GM21381 (cell line): ENCODE measurements around the gene GLRX5.
"Not testable (repeated sequence)": the region's sequence is repeated elsewhere in the genome, so short reads cannot be mapped to it uniquely, and the experiment has no call there.

Experiments
- ATAC-seq: cut with Tn5 transposase; IDR thresholded peaks from one replicate; pipeline ENCODE4 v1.9.1; 2021; ENCODE audit warnings: mild to moderate bottlenecking, moderate library complexity; ENCODE audit not compliant: unreplicated experiment

The GLRX5 gene

DNA sequence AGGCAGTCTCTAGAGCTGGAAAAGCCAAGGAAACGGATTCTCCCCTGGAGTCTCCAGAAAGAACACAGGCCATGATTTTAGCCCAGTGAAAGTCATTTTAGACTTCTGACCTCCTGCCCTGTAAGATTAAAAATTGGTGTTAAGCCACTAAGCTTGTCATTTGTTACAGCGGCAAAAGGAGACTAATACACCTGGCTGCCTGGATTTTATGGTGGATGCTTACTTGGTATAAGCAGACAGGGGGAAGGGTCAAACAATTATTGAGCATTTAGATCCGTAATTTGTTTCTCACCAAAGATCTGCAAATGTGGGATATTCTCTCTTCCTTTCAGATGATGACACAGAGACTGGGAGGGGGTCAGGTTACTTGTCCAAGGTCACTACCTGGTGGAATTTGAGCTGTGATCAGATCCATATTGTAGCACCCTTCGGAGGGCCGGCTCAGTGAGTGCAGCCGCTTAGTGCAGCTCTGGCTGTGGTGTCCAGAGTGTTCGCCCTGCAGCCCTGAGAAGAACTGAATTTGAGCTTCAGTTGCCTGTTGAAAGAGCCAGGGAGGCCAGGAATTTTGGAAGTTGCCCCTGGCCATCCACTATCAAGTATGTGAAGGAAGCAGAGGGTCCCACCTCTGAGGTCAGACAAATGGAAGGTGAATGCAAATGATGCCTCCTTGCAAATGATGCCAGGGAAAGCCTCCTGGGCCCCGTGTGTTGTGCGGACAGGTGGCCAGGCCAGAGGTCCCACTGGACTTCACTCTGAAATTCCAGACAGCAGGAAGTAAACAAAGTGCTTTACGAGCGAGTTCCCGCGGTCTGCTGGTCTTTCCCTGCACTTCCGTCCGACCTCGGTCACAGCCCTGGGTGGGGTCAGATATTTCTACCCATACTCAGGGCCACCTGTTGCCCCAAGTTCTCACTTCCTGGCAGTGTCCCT lies 15.1 kb downstream of the GLRX5 start:
- no peak for ATAC-seq

DNA sequence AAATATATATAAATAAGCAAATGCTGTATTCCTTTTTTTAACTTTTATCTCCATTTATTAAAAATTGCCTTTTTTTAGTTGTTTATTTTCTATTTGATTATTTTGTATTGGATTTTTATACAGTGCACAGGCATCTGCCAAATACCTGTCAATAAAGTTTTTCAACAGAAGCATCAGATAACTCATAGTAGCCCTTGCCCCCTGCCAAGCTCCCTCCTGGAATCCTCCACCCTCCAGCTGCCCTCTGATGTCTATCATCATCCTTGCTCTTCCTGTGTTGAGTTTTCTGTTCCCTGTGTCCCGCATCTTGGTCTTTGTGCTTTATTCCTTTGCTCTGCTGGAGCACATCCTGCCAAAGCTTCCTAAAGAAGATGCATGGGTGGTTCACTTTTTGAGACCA lies 16.6 kb downstream of the GLRX5 start:
- ATAC-seq = no peak

DNA sequence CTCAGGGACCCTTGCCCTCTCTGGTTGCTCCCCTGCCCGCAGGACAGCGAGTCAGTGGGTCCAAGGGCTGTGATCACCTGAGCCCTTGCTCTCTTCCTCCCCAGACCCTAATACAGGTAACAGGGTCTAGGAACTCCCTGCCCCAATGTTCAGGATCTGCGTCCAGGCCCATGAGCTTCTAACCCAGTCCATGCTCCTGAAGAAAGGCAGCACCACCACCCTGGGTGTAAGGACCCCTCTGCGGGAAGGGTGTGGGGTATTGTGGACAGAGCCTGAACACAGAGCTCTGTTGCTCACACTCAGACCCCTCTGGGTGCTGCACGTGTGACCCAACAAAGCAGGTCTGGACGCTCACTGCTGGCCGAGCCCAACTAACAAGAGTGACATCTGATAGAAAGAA lies 18.3 kb downstream of the GLRX5 start:
- no peak for ATAC-seq

DNA sequence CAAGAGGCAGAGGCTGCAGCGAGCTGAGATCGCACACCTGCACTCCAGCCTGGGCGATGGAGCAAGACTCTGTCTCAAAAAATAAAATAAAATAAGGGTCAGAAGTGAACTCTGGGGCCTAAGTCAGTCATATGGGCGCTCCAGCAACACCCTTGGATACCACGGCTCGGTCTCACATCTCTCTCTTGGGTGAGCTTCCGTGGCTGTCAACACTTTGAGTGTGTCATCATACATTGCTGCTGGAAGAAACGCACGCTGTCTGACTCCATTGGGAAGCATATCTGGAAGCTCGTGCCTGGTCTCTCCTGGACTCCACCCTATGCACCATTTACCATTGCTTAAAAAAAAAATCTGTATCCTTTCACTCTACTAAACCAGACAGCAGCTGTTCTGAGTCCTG lies 20.2 kb downstream of the GLRX5 start:
- no peak for ATAC-seq

DNA sequence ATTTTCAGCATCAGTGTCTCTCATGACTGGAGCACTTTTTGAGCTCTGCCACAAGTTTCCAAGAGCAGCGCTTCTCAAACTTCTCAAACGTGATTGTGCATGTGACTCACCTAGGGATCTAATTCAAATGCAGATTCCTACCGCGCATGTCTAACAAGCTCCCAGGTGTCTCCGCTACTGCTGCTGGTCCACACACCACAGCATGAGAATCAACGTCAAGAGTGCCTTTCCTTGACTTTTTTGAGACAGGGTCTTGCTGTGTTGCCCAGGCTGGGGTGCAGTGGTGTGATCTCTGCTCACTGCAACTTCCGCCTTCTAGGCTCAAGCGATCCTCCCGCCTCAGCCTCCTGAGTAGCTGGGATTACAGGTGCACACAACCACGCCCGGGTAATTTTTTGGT lies 22.4 kb downstream of the GLRX5 start:
- no peak for ATAC-seq

DNA sequence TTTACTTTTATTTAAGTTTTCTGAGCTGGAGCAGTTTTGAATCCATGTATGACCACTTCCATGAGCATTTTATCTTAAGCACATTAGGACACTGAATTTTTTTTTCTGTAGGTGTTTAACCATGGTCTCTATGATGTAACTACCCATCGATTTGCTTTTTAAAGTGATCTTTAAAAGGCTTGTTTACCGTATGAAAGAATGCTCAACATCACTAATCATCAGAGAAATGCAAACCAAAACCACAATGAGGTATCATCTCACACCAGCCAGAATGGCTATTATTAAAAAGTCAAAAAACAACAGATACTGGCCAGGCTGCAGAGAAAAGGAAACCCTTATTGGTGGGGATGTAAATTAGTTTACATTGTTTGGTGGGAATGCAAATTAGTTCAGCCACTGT lies 23.0 kb downstream of the GLRX5 start:
- ATAC-seq = no peak

DNA sequence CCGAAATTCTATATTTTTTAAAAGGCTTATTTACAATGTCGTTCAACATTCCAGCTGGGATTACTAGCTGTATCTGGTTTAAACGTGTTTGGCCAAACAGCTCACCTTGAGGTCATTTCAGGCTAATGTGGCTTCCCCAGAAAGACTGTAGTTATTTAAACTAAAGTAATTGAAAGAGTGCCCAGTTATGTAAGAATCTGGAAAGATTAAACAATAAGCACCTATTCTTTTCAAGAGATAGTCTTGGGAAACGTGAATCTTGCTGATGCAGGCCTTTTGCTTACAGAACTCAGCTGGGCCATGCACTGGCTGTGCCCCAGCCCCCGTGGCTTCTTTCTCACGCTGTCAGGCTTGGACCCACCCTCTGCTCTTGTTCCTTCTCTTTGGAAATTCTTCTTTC lies 24.4 kb downstream of the GLRX5 start:
- no peak for ATAC-seq

DNA sequence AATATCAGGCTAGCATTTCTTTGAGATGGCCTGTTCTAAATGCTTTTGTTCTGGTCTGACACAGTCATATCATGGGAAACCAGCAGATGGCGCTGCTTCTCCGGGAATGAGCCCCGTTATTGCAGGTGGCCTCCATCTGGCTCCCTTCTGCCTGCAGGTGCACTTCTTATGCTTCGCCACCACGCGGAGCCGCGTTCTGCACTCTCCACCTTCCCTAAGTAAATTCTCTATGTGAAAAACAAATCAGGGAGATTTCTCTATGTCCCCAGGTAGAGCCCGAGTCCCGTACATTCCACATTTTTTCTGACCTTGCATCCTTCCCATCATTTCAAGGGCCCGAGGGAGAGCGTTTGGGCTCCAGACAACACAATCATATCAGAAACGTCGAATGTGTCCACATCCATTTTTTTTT lies 26.2 kb downstream of the GLRX5 start:
- ATAC-seq = peak; percentile 91

DNA sequence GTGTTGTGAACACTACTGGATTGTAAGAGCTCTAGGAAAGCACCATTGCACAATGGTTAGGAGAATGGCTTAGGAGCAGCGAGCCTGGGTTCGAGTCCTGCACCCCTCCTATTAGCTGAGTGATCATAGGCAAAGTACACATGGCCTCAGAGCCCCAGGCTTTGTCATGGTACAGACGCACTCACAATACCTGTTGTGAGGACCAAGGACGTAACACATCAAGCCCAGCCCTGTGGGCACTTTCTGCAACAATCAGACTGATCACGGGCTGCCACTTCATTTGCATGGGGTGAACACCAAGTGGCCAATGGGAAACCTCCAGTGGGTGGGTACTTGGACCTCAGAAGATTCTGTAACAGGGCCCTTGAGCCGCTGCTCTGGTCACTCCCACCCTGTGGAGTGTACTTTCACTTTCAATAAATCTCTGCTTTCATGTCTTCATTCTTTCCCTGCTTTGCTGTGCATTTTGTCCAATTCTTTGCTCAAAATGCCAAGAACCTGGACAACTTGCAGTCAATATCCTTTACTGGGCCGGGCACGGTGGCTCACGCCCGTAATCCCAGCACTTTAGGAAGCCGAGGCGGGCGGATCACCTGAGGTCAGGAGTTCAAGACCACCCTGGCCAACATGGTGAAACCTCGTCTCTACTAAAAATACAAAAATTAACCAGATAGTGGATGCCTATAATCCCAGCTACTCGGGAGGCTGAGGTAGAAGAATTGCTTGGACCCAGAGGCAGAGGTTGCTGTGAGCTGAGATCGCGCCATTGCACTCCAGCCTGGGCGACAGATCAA lies 28.2 kb downstream of the GLRX5 start:
- ATAC-seq = no peak

DNA sequence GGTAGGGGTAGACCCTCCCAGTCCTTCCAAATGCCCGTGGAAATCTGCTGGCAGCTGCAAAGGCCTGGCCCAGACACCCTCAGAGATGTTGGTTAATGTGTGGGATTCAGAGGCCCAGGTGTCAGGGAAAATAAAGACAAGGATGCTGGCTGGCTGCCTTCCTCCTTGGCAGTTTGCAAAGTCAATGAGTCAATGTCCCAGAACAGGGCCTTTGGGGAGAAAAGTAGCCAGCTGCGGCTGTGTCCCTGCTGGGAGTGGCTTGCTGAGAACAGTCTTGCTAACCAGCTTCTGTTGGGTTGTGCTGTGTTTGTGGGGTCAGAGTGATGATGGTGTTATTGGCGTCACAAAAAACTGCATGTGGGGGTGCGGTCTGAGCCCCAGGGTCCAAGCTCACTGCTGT lies 29.2 kb downstream of the GLRX5 start:
- no peak for ATAC-seq

DNA sequence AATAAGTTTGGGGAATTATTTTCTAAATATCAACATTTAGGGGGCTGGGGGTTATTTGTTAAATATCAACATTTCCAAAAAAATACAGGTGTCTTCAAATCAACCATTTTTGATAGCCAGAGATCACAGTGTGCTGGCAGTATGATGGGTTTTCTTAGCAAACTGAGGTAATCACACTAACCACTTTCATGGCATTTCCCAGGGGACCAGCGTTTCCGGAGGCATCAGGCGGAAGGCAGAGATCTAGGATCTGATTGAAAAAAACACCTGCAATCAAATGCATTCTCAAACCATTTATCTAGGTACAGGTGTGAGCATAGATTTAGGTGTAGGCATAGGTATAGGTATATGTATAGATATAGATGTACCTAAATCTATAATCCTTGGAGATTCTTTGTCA lies 34.6 kb downstream of the GLRX5 start:
- no peak for ATAC-seq

DNA sequence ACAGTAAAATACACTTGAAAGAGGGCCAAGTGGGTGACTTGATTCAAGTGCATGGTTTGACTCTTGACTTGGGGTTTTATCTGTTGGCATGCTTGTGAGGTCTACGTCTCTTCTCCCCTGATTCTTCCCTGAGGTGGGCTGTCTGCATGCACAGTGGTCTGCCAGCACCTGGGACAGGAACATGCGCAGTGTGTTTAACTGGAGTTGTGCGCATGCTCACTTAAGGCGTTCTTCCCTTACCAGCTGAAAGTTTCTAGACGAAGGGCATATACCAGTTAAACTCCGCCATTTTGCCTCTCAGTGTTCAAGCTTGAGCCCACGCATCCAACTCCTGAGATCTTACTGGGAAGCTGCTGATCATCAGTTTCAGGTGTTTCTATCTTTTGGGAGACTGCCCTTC lies 38.5 kb downstream of the GLRX5 start:
- ATAC-seq = no peak

DNA sequence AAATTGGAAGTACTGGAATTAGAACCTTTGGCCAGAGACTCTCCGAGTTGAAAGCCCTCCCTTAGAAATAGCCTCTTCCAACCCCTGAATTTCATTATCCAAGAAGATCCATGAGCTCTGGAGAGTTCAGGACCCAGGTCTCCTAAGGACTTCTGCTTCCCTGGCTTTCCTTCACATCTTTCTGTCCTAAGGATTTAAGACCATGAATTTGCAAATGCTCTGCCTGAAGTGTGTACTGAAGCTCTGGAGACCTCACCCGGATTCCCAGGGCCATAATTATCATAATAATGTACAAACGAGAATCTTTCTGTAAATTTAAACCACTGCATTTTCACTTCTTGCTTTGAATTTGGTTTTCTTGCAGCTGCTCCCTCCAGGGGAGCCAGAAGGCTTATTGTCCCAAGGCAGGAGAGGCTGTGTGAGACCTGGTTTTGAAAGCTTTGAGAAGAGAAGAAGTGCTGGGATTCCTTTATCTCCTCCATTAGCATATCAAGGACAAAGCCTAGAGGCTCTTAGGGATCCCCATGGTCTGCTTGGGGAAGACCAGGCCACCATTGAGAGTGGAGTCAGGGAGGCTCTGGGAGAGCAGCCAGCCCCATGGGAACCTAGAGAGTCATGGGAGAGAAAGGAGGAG lies 41.1 kb downstream of the GLRX5 start:
- no peak for ATAC-seq

DNA sequence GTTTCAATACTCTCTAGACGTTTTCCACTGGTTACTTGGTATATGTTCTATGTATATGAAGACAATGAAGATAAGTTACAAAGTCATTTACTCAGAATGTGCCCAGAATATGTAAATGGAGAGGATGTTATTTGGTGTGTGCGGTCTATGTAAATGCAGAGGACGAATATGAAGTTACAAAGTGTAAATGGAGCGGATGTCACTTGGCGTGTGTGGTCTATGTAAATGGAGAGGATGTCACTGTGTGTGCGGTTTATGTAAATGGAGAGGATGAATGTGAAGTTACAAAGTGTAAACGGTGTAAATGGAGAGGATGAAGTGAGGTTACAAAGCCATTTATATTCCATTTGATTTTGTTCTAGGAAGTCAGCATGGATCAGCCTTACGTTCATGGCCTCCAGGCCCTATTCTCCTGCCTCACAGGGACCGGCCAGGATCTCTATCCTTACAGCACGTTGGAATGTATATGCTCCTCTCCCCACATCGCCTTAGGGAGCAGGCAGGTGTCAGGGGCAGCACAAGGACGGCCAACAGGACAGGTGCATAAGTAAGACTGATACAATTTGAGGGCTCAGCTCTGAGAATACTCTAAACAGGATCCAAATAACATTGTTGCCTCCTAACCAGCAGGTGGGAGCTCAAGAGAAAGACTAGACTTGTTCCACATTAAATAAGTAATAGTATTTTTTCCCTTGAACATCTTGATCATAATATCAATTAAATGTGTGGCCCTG lies 42.4 kb downstream of the GLRX5 start:
- ATAC-seq = peak; percentile 97

DNA sequence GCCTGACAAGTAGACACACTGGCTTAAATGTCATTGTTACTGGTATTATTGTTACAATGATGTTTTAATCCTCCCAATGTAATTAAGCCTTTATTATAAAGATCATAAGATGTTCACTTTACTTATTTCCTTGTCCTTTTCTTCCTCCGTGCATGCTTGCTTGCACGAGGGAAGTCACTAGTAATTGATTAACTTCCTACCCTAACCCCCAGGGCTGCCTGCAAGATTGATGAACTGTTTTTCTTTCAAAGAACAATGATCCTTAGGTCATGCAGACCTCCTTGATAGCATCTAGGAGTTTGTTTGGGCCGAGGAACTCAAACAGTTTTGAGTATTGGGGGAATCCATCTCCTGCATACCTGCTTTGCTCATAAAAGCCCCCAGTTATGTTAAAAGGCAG lies 43.0 kb downstream of the GLRX5 start:
- no peak for ATAC-seq

DNA sequence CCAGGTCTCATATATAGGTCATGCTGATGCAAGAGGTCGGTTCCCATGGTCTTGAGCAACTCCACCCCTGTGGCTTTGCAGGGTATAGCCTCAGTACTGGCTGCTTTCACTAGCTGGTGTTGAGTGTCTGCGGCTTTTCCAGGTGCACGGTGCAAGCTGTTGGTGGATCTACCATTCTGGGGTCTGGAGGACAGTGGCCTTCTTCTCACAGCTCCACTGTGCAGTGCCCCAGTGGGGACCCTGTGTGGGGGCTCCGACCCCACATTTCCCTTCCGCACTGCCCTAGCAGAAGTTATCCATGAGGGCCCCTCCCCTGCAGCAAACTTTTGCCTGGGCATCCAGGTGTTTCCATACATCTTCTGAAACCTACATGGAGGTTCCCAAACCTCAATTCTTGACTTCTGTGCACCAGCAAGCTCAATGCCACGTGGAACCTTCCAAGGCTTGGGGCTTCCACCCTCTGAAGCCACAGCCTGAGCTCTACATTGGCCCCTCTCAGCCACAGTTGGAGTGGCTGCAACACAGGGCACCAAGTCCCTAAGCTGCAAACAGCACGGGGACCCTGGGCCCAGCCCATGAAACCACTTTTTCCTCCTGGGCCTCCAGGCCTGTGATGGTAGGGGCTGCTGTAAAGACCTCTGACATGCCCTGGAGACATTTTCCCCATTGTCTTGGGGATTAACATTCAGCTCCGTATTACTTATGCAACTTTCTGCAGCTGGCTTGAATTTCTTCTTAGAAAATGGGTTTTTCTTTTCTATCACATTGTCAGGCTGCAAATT lies 49.2 kb downstream of the GLRX5 start:
- not testable (repeated sequence) for ATAC-seq

DNA sequence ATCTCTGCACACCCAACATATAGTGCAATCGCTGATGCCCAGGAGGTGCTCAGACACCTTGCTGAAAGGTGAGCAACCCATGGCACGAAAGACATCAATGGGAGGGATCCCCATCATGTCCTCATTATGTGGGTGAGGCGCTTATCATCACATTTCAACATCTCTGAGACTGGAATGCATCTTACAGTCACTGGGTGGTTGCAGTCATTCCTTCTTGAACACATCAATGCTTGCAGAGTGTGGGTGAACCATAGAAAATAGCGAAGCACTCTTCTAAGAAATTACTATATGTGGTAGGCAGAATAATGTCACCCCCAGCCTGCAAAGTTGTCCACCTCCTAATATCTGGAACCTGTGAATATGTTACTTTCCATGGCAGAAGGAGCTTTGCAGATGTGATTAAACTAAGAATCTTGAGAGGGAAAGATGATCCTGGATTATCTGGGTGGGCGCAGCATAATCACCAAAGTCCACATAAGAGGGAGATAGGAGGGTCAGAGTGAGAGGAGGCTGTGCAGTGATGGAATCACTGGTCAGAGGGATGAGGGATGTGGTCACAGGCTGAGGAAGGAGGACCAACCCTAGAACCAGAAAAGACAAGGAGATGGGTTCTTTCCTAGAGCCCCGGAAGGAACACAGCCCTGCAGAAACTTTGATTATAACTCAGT lies 51.2 kb downstream of the GLRX5 start:
- no peak for ATAC-seq

DNA sequence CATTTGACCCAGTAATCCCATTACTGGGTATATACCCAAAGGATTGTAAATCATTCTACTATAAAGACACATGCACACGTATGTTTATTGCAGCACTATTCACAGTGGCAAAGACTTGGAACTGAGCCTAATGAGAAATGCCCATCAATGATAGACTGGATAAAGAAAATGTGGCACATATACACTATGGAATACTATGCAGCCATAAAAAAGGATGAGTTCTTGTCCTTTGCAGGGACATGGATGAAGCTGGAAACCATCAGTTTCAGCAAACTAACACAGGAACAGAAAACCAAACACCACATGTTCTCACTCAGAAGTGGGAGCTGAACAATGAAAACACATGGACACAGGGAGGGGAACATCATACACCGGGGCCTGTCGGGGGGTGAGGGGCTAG lies 56.3 kb downstream of the GLRX5 start:
- not testable (repeated sequence) for ATAC-seq
